Skeletal muscle tissue (tissue), 4 donors: ENCODE measurements around the gene SBNO2. TPM values are rescaled to one million over a fixed set of nuclear protein-coding genes. Genes with fewer than 3 reads are reported as not detected.

Experiments
- H3K27ac ChIP-seq: one replicate; pipeline ENCODE4 v1.7.0; 2013; ENCODE audit warnings: mild to moderate bottlenecking, low read depth, low read length, inconsistent platforms
- H3K27me3 ChIP-seq, 3 donors: one replicate each; pipeline ENCODE4 v1.7.0; 2013; ENCODE audit warnings: low read length in 3 of 3; ENCODE audit not compliant: control insufficient read depth in 3 of 3, insufficient read depth in 3 of 3
- H3K36me3 ChIP-seq, 3 donors: one replicate each; pipeline ENCODE4 v1.7.0; 2013; ENCODE audit warnings: low read length in 3 of 3; ENCODE audit not compliant: control insufficient read depth in 3 of 3, insufficient read depth in 3 of 3
- H3K4me1 ChIP-seq, 3 donors: one replicate each; pipeline ENCODE4 v1.7.0; 2013; ENCODE audit warnings: low read length in 3 of 3, mild to moderate bottlenecking in 3 of 3; ENCODE audit not compliant: control insufficient read depth in 3 of 3, insufficient read depth in 3 of 3
- H3K4me3 ChIP-seq, 3 donors: one replicate each; pipeline ENCODE4 v1.7.0; 2013; ENCODE audit warnings: low read length in 3 of 3
- H3K9ac ChIP-seq, 3 donors: one replicate each; pipeline ENCODE4 v1.7.0; 2013; ENCODE audit warnings: low read length in 3 of 3, mild to moderate bottlenecking in 3 of 3, moderate library complexity in 2 of 3, low read depth in 1 of 3
- H3K9me3 ChIP-seq, 3 donors: one replicate each; pipeline ENCODE4 v1.7.0; 2013; ENCODE audit warnings: low read length in 3 of 3; ENCODE audit not compliant: control insufficient read depth in 3 of 3
- total RNA-seq: library from RNA; depleted of rRNA; stranded (reverse); fragments of >200 nt; gene quantifications from one replicate; pipeline ENCODE4 v1.2.3, GENCODE V29; 2014
- donor health status: Osteomylitis.

Gene SBNO2
- total RNA-seq, 1 donor from 2014 or later, result 10.4 TPM

DNA sequence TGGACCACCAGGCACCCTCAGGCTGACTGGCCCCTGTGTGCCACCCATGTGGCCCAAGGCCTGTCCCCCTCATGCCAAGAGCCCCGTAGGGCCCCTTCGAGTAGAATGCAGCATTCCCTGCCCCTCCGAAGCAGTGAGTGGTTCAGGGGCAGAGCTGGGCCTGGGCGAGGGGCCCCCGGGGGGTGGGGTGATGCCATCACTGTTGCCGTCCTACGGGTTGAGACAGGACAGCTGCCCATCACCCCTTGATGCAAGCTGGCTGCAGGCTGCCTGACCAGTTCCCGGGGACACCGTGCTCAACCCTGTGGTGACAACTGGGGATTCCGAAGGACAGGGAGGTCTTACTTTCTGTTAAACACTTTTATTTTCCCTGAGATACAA, 4.7 kb downstream of the SBNO2 start:
- Histone ChIP-seq H3K27ac (peak overlapping the region; percentile 72), H3K4me3 (peak overlapping the region in 1 of 3 donors; percentile 32), H3K9me3 (no peaks in the 10 kb centered on the region), H3K27me3 (no peaks in the 10 kb centered on the region), H3K9ac (peak overlapping the region in 1 of 3 donors; percentile 38), H3K4me1 (peaks cover 6 to 63% (median 18%) of the 10 kb centered on the region in 3 donors), H3K36me3 (peaks cover 0 to 7% (median 5%) of the 10 kb centered on the region in 3 donors)

GRCh38 chr19:1168572-1169410, 5.3 kb downstream of the SBNO2 start:
- Histone ChIP-seq H3K9ac (peak overlapping the region in 2 of 3 donors; percentile 33 to 38), H3K4me1 (peaks cover 6 to 69% (median 21%) of the 10 kb centered on the region in 3 donors), H3K27ac (peak overlapping the region; percentile 72), H3K4me3 (peak overlapping the region in 1 of 3 donors; percentile 32), H3K36me3 (peaks cover 0 to 7% (median 5%) of the 10 kb centered on the region in 3 donors), H3K9me3 (no peaks in the 10 kb centered on the region), H3K27me3 (no peaks in the 10 kb centered on the region)

GRCh38 chr19:1167687-1168571, 6.1 kb downstream of the SBNO2 start:
- peaks cover 0 to 7% (median 5%) of the 10 kb centered on the region in 3 donors for H3K36me3 ChIP-seq
- H3K4me1 ChIP-seq, result peaks cover 6 to 71% (median 23%) of the 10 kb centered on the region in 3 donors
- H3K27ac ChIP-seq, result peak overlapping the region; percentile 72
- no peaks in the 10 kb centered on the region for H3K9me3 ChIP-seq
- no peaks in the 10 kb centered on the region for H3K27me3 ChIP-seq
- no peak overlapping the region for H3K4me3 ChIP-seq
- H3K9ac ChIP-seq, result peak overlapping the region in 1 of 3 donors; percentile 38

DNA sequence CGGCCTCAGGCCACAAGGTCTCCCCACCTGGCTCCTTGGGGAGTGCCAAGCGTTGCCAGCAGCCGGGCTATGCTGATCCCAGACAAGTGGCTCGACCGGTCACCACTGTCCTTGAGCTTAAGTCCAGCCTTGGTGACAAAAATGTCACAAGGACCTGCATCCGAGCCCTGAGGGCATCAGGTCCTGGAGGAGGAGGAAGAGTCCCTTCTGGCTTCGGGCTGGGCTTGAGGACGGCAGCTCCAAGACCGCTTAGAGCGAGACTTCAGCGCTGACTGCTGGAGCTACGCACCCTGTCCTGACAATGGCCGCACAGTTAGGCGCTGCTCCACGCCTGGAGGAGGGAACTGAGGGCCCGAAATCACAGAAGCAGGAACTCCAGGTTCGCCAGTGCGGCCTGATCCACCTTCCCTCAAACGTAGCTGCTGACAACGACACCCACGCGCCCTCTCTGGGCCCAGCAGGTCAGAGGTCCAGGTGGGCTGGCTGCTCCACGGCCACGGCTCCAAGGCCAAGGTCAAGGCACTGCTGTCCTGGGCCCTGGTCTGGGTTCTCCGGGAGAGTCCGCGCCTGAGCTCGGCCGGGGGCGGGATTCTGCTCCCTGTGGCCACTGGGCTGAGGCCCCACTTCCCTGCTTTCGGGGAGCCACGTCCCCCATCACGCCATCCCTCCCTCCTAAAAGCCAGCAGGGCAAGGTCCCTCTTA, 7.0 kb downstream of the SBNO2 start:
- Histone ChIP-seq H3K27ac (no peak overlapping the region), H3K9ac (no peak overlapping the region), H3K36me3 (peaks cover 0 to 7% (median 5%) of the 10 kb centered on the region in 3 donors), H3K9me3 (no peaks in the 10 kb centered on the region), H3K4me3 (no peak overlapping the region), H3K27me3 (no peaks in the 10 kb centered on the region), H3K4me1 (peaks cover 4 to 67% (median 22%) of the 10 kb centered on the region in 3 donors)

DNA sequence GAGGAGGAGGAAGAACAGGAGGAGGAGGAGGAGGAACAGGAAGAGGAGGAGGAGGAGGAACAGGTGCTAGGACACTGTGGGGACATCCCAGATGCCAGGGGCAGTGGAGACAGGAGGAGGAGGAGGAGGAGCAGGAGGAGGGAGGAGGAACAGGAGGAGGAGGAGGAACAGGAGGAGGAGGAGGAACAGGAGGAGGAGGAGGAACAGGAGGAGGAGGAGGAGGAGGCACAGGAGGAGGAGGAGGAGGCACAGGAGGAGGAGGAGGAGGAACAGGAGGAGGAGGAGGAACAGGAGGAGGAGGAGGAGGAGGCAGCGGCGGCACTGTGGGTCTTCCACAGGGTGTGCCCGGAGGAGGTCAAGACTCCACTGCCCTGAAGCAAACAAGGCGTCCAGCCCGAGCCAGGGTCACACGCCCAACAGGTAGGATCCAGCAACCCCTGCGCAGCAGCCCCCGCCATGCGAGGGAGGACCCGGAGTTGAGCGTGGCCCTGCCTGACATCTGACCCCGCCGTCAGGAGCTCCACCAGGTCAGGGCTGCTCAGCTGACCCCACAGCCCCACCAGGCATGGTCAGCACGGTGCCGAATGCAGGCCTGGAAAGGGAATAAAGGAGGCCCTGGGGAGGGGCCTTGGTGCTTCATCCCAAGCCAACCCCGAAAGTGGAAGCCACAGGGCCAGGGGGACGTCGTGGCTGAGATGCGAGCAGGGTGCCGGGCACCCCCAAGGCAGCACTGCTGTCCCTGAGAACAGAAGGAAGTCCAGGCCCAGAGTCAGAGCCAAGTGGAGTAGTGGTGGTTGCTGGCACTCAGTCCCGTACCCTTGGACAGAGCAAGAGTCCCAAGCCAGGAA, 9.2 kb downstream of the SBNO2 start:
- peaks cover 0 to 3% (median 0%) of the 10 kb centered on the region in 3 donors for H3K36me3 ChIP-seq
- H3K4me3 ChIP-seq, result no peak overlapping the region
- H3K9me3 ChIP-seq, result no peaks in the 10 kb centered on the region
- H3K4me1 ChIP-seq, result peaks cover 0 to 46% (median 12%) of the 10 kb centered on the region in 3 donors
- H3K27ac ChIP-seq, result peak overlapping the region; percentile 19
- H3K9ac ChIP-seq, result no peak overlapping the region
- H3K27me3 ChIP-seq, result no peaks in the 10 kb centered on the region

DNA sequence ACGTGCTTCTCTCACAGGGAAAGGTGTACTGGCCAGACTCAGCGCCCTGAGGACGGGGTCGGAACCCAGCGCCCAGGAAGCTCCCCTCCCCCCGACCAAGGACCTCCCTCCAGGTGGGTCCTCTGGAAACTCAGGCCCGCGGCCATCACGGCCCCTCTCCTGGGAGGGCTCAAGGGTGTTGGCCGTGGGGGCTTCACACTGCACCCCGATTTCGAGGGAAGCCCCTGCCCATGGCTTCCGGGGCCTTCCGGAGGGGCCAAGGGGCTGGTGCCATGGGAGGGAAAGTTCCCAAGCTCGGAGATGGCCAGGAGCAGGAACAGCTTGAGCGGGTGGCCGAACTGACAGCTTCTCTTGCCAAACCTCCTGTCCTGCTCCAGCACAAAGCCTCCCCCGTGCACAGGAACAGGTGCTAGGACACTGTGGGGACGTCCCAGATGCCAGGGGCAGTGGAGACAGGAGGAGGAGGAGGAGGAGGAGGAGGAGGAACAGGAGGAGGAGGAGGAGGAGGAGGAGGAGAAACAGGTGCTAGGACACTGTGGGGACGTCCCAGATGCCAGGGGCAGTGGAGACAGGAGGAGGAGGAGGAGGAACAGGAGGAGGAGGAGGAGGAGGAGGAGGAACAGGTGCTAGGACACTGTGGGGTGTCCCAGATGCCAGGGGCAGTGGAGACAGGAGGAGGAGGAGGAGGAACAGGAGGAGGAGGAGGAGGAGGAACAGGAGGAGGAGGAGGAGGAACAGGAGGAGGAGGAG, 10.0 kb downstream of the SBNO2 start:
- H3K9me3 ChIP-seq, result no peaks in the 10 kb centered on the region
- no peak overlapping the region for H3K4me3 ChIP-seq
- H3K4me1 ChIP-seq, result peaks cover 0 to 38% (median 7%) of the 10 kb centered on the region in 3 donors
- H3K27ac ChIP-seq, result peak overlapping the region; percentile 40
- H3K27me3 ChIP-seq, result no peaks in the 10 kb centered on the region
- H3K36me3 ChIP-seq, result peaks cover 0 to 3% (median 0%) of the 10 kb centered on the region in 3 donors
- H3K9ac ChIP-seq, result peak overlapping the region in 2 of 3 donors; percentile 32 to 40

- H3K27me3 ChIP-seq, result no peaks in the 10 kb centered on the region
- peak overlapping the region in 2 of 3 donors; percentile 32 to 40 for H3K9ac ChIP-seq
- H3K27ac ChIP-seq, result peak overlapping the region; percentile 40
- peaks cover 0 to 35% (median 7%) of the 10 kb centered on the region in 3 donors for H3K4me1 ChIP-seq
- no peak overlapping the region for H3K4me3 ChIP-seq
- H3K9me3 ChIP-seq, result no peaks in the 10 kb centered on the region
- H3K36me3 ChIP-seq, result peaks cover 0 to 3% (median 0%) of the 10 kb centered on the region in 3 donors
Measured at GRCh38 chr19:1163283-1163933, 10.7 kb downstream of the SBNO2 start.
